GM12872 (cell line): Measurements from ENCODE around the gene SHROOM3.

ENCODE experiments used
- TF ChIP-seq, protein P1 (sequence below): IDR thresholded peaks from 3 replicates; pipeline ENCODE4 v1.5.1; 2011; ENCODE audit warnings: low read depth, mild to moderate bottlenecking, low read length, moderate library complexity; ENCODE audit not compliant: insufficient read depth

SHROOM3 gene

DNA sequence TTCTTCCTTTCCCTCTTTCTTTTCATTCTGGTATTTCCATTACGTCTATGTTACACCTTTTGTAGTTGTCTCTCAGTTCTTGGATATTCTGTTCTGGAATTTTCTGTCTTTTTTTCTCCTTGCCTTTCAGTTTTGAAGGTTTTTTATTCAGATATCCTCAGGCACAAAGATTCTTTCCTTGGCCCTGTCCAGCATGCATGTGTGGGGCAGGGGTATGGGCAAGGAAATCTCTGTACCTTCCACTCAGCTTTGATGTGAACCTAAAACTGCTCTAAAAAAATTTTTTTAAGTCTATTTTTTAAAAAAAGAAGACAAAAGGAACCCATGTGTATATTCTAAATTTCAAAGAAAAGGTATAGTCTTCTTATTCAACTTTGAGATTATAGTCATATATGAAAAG lies 282.4 kb downstream of the SHROOM3 start:
- TF ChIP-seq, protein P1, sequence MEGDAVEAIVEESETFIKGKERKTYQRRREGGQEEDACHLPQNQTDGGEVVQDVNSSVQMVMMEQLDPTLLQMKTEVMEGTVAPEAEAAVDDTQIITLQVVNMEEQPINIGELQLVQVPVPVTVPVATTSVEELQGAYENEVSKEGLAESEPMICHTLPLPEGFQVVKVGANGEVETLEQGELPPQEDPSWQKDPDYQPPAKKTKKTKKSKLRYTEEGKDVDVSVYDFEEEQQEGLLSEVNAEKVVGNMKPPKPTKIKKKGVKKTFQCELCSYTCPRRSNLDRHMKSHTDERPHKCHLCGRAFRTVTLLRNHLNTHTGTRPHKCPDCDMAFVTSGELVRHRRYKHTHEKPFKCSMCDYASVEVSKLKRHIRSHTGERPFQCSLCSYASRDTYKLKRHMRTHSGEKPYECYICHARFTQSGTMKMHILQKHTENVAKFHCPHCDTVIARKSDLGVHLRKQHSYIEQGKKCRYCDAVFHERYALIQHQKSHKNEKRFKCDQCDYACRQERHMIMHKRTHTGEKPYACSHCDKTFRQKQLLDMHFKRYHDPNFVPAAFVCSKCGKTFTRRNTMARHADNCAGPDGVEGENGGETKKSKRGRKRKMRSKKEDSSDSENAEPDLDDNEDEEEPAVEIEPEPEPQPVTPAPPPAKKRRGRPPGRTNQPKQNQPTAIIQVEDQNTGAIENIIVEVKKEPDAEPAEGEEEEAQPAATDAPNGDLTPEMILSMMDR: no peak

DNA sequence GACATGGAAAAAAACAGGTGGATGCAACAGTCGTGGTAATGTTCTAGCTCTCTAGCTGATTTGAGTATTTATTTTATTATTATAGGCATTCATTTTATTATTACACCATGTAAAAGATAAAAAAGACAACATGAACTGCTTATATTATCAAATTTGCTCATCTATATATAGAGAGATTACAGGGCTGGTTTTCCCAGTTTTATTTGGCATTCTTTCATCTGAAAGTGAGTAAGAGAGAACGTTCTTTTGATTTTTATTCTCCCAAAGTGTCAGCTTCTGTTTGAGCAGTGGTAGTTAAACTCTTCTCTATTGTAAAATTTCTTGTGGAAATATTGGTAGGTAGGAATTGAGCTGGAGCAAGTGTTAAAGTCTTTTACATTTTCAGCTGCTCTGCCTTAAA lies 283.0 kb downstream of the SHROOM3 start:
- TF ChIP-seq, protein P1: no peak

DNA sequence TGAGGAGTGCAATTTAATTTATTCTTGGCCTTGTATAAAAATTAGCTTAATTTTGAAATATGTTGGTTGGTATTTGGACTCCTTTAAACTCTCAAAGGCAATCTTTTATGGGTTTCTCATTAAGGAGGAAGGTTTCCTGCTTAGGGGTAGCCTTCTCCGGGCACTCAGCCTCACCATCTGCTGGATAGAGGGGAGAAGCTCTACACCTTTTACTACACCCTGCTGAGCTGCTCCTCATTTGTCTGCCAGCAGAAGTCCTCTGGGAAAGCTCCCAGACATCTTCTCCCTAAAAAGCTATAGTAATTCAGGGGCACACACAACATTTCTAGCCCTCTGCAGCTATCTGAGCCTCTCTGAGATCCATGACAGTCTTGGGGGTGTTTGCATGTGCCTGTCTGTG lies 283.8 kb downstream of the SHROOM3 start:
- TF ChIP-seq, protein P1: no peak

DNA sequence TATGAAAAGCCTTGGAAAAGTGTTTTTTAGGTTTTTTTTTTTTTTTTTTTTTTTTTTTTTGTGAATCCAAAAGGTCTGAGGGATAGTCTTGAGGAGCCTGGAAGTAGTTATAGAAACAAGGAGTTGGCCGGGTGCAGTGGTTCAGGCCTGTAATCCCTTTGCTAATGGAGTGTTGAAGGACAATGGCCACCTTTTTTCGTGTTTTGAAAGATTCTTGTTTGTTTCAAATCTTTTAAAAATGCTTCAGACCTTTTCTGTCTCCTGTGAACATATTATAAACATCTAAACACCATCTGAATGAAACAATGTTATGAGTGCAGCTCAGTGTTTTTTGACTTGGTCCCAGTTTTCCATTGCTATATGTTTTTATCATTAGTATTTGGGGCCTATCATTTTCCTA lies 285.1 kb downstream of the SHROOM3 start:
- TF ChIP-seq, protein P1: no peak

DNA sequence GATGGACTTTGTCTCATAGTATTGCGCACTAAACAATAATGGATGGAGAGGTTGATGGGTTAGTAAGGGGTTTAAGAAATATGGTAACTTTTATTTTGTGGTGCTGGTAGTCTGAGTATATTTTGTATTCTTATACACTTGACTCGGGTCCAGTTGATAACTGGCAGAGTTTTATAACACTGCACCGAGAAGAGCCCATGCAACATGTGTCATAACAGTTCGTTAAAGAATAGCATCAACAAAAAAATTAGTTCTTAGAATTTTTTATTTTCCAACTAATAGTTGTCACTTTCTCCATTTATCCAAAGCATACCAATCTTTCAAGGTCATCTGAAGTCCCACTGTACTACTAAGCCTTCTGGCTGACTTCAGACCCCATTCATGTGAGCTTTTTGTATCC lies 287.8 kb downstream of the SHROOM3 start:
- TF ChIP-seq, protein P1: no peak

DNA sequence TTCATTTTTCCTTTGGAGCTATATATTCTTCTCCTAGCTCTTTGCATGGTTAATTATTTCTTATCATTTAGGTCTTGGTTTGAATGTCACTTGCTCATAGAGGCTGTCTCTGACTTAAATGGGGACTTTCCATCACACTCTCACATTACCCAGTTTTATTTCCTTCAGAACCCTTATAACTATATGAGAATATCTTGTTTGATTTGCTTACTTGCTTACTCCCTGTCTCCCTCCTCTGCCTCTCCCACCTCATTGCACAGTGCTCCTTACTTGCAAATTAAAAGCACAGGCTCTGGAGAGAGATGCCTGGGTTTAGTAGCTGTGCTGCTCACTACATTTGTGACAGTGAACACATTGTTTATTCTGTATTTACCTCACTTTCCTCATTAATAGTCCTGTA lies 288.3 kb downstream of the SHROOM3 start:
- TF ChIP-seq, protein P1: peak; percentile 22; the same call in 1 of the 3 replicates

DNA sequence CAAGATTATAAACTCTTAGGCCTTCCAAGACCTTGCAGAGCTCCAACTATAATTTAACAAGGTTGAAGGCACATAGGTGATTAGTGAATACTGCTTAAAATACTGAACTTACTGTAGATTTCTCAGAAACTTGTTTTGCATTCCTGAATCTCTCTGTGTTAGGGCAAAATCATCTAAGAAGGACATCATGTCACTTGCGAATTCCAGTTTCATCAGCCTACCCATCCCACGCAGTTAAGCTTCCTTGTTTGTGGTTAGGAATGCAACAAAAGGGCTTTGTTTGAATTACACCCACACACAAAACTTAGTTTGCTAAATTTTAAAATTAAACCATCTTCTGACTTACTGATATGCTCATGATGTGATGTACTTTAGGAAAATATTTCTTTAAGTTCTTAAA lies 288.9 kb downstream of the SHROOM3 start:
- TF ChIP-seq, protein P1: no peak

DNA sequence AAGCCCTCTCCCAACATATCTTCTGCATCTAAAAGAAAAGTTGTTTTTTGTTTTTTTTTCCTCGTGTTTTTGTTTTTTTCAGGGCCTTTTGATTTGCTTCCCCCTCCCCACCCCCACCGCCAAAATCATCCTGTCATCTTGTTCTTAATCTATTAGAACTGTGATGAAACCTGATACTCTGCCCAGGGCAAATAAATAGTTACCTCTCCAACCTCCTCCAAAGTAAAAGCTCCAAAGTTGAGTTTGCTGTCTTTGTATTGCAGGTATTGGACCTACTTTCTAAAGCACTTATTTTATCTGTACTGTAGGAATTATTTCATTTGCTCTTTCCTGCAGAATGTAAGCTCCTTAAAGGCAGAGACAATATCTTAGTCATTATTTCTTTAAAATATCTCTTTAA lies 290.0 kb downstream of the SHROOM3 start:
- TF ChIP-seq, protein P1: no peak
